Measurements from ENCODE around the gene ERC2.

ERC2 gene

GRCh38 chr3:56424336-56424735 lies 43.9 kb downstream of the ERC2 start:
- no peak for DNase-seq

GRCh38 chr3:56423661-56424099 lies 44.6 kb downstream of the ERC2 start:
- DNase-seq, result no peak

- DNase-seq, result no peak
Measured at GRCh38 chr3:56422316-56422715, 46.0 kb downstream of the ERC2 start.

GRCh38 chr3:56421205-56421604 lies 47.1 kb downstream of the ERC2 start:
- DNase-seq, result no peak

GRCh38 chr3:56415652-56416051 lies 52.6 kb downstream of the ERC2 start:
- DNase-seq, result no peak

GRCh38 chr3:56413911-56414310 lies 54.4 kb downstream of the ERC2 start:
- DNase-seq, result no peak

- DNase-seq, result no peak
Measured at GRCh38 chr3:56411166-56411565, 57.1 kb downstream of the ERC2 start.

- DNase-seq, result no peak
Measured at GRCh38 chr3:56410576-56410975, 57.7 kb downstream of the ERC2 start.

GRCh38 chr3:56409790-56410189 lies 58.5 kb downstream of the ERC2 start:
- no peak for DNase-seq

GRCh38 chr3:56408761-56409196 lies 59.5 kb downstream of the ERC2 start:
- no peak for DNase-seq

GRCh38 chr3:56406826-56407515 lies 61.3 kb downstream of the ERC2 start:
- DNase-seq, result no peak

- no peak for DNase-seq
Measured at GRCh38 chr3:56404884-56405283, 63.4 kb downstream of the ERC2 start.

GRCh38 chr3:56398659-56399058 lies 69.6 kb downstream of the ERC2 start:
- DNase-seq, result no peak

- no peak for DNase-seq
Measured at GRCh38 chr3:56397798-56398197, 70.5 kb downstream of the ERC2 start.

GRCh38 chr3:56389183-56389830 lies 79.0 kb downstream of the ERC2 start:
- DNase-seq, result no peak

- no peak for DNase-seq
Measured at GRCh38 chr3:56383092-56383491, 85.2 kb downstream of the ERC2 start.

GRCh38 chr3:56379723-56380287 lies 88.5 kb downstream of the ERC2 start:
- DNase-seq, result no peak

GRCh38 chr3:56375654-56376053 lies 92.6 kb downstream of the ERC2 start:
- no peak for DNase-seq

GRCh38 chr3:56373386-56373785 lies 94.9 kb downstream of the ERC2 start:
- no peak for DNase-seq

GRCh38 chr3:56370991-56371775 lies 97.1 kb downstream of the ERC2 start:
- DNase-seq, result no peak

GRCh38 chr3:56369914-56370313 lies 98.4 kb downstream of the ERC2 start:
- no peak for DNase-seq

- DNase-seq, result no peak
Measured at GRCh38 chr3:56368846-56369245, 99.4 kb downstream of the ERC2 start.

GRCh38 chr3:56366641-56367162 lies 101.6 kb downstream of the ERC2 start:
- DNase-seq, result no peak

Data from T-helper 1 cell (primary cell).